SK-N-SH (cell line): ENCODE measurements around the gene FSTL5. TPM values are rescaled to one million over a fixed set of nuclear protein-coding genes. Genes with fewer than 3 reads are reported as not detected.

ENCODE experiments used
- CTCF ChIA-PET: fragments of 300-600, 350-600 bp; formaldehyde crosslinking; extraction: SDS; loops from one replicate; lab custom pipeline; 2021; lab: Yijun Ruan, JAX
- POLR2A ChIA-PET: fragments of 350-600 bp; sonication (Branson Sonifier 250); formaldehyde crosslinking; extraction: SDS; loops from one replicate; lab custom pipeline; 2020; ENCODE audit warnings: antibody characterized with exemption, inconsistent platforms; lab: Yijun Ruan, JAX
- DNase-seq: peaks from one replicate; pipeline ENCODE4 v3.0.0; 2012
- H2AFZ ChIP-seq: fragments of 200-600 bp; sonication (generic); 2 replicates; pipeline ENCODE4 v1.8.1; 2016; ENCODE audit warnings: antibody characterized with exemption, mild to moderate bottlenecking, low read depth
- H3F3A ChIP-seq: fragments of 200-600 bp; sonication (generic); replicated peaks from 2 replicates; pipeline ENCODE3; 2016; ENCODE audit warnings: antibody characterized with exemption, mild to moderate bottlenecking; ENCODE audit not compliant: insufficient read depth
- H3K27ac ChIP-seq, 2 experiments: fragments of 200-500 bp in 1 of 2; fragments of 200-600 bp in 1 of 2; sonication (Bioruptor generic) in 1 of 2; sonication (generic), shearing (Covaris generic) in 1 of 2; 2 replicates each; pipeline versions ENCODE4 v1.5.1 to v1.6.1; 2014 to 2016; ENCODE audit warnings: low read depth in 2 of 2, inconsistent platforms in 1 of 2, low read length in 1 of 2, mild to moderate bottlenecking in 1 of 2, mixed read lengths in 1 of 2
- H3K27me3 ChIP-seq: fragments of 200-600 bp; sonication (generic), shearing (Covaris generic); 2 replicates; pipeline ENCODE4 v1.6.1; 2016; ENCODE audit warnings: mixed run types; ENCODE audit not compliant: insufficient read depth
- H3K36me3 ChIP-seq, 2 experiments: fragments of 200-500 bp in 1 of 2; fragments of 200-600 bp in 1 of 2; sonication (Bioruptor generic) in 1 of 2; sonication (generic) in 1 of 2; replicated peaks in 1 of 2; 2 replicates each; pipeline versions ENCODE3 to v1.5.1; 2014 to 2016; ENCODE audit warnings: low read length in 1 of 2, mild to moderate bottlenecking in 1 of 2; ENCODE audit not compliant: insufficient read depth in 2 of 2, control insufficient read depth in 1 of 2
- H3K4me1 ChIP-seq, 2 experiments: fragments of 200-500 bp in 1 of 2; fragments of 200-600 bp in 1 of 2; sonication (Bioruptor generic) in 1 of 2; sonication (generic), shearing (Covaris generic) in 1 of 2; 2 replicates each; pipeline versions ENCODE4 v1.5.1 to v1.6.1; 2014 to 2016; ENCODE audit warnings: low read depth in 1 of 2, low read length in 1 of 2, mixed run types in 1 of 2; ENCODE audit not compliant: insufficient read depth in 2 of 2, control insufficient read depth in 1 of 2
- H3K4me2 ChIP-seq: fragments of 200-600 bp; sonication (generic), shearing (Covaris generic); 2 replicates; pipeline ENCODE4 v1.6.1; 2017; ENCODE audit warnings: mixed run types
- H3K4me3 ChIP-seq, 2 experiments: fragments of 200-500 bp in 1 of 2; fragments of 200-600 bp in 1 of 2; sonication (Bioruptor generic) in 1 of 2; sonication (generic), shearing (Covaris generic) in 1 of 2; 2 replicates each; pipeline versions ENCODE4 v1.5.1 to v1.8.1; 2014 to 2016; ENCODE audit warnings: low read depth in 2 of 2, inconsistent platforms in 1 of 2, low read length in 1 of 2, mild to moderate bottlenecking in 1 of 2, mixed read lengths in 1 of 2, moderate library complexity in 1 of 2
- H3K79me2 ChIP-seq: fragments of 200-600 bp; sonication (generic); 2 replicates; pipeline ENCODE4 v1.8.1; 2017; ENCODE audit warnings: mild to moderate bottlenecking; ENCODE audit not compliant: insufficient read depth
- H3K9ac ChIP-seq: fragments of 200-600 bp; sonication (generic); 2 replicates; pipeline ENCODE4 v1.6.1; 2017; ENCODE audit warnings: mixed run types
- H3K9me2 ChIP-seq: fragments of 200-600 bp; sonication (generic); 2 replicates; pipeline ENCODE4 v1.6.1; 2017; ENCODE audit warnings: mixed run types
- H3K9me3 ChIP-seq: fragments of 200-600 bp; sonication (generic); 2 replicates; pipeline ENCODE4 v1.6.1; 2017; ENCODE audit warnings: mixed run types, mild to moderate bottlenecking, moderate library complexity
- H4K20me1 ChIP-seq: fragments of 200-600 bp; sonication (generic); 2 replicates; pipeline ENCODE4 v1.6.1; 2017; ENCODE audit warnings: mild to moderate bottlenecking, mixed run types; ENCODE audit not compliant: insufficient read depth
- CHD2 ChIP-seq: fragments of 150-350 bp; IDR thresholded peaks from 2 replicates; pipeline ENCODE4 v1.6.1; 2018; ENCODE audit warnings: low read length; ENCODE audit not compliant: partially characterized antibody
- ELF1 ChIP-seq: IDR thresholded peaks from 2 replicates; pipeline ENCODE4 v1.4.0; 2012
- EP300 ChIP-seq, 2 experiments: IDR thresholded peaks; 2 replicates each; pipeline versions ENCODE4 v1.4.0 to v1.6.1; 2012; ENCODE audit warnings: borderline replicate concordance in 1 of 2, low read depth in 1 of 2, low read length in 1 of 2
- EZH2phosphoT487 ChIP-seq: fragments of 200-600 bp; sonication (generic); IDR thresholded peaks from 2 replicates; pipeline ENCODE4 v1.6.1; 2017; ENCODE audit warnings: low read depth, mixed run types, mild to moderate bottlenecking, antibody characterized with exemption, moderate library complexity, borderline replicate concordance
- GABPA ChIP-seq: IDR thresholded peaks from 2 replicates; pipeline ENCODE4 v1.4.0; 2012; ENCODE audit warnings: low read depth, mild to moderate bottlenecking
- GATA2 ChIP-seq: sonication (generic); formaldehyde crosslinking; IDR thresholded peaks from 2 replicates; pipeline ENCODE4 v1.5.0; 2020; ENCODE audit warnings: mild to moderate bottlenecking, missing genetic modification reagents
- JUND ChIP-seq: IDR thresholded peaks from 2 replicates; pipeline ENCODE4 v1.4.0; 2012
- MEF2A ChIP-seq: IDR thresholded peaks from 2 replicates; pipeline ENCODE4 v1.4.0; 2012; ENCODE audit warnings: low read depth, borderline replicate concordance
- MXI1 ChIP-seq: IDR thresholded peaks from 2 replicates; pipeline ENCODE4 v1.6.1; 2012; ENCODE audit warnings: mild to moderate bottlenecking, low read depth, low read length, improper control_type of control experiment
- NFIC ChIP-seq: IDR thresholded peaks from 2 replicates; pipeline ENCODE4 v1.4.0; 2012; ENCODE audit warnings: borderline replicate concordance
- POLR2AphosphoS5 ChIP-seq: IDR thresholded peaks from 2 replicates; pipeline ENCODE4 v1.6.1; 2012; ENCODE audit warnings: low read depth, low read length
- RAD21 ChIP-seq: IDR thresholded peaks from 2 replicates; pipeline ENCODE4 v1.6.1; 2012; ENCODE audit warnings: mild to moderate bottlenecking, low read length
- RCOR1 ChIP-seq: fragments of 150-350 bp; IDR thresholded peaks from 2 replicates; pipeline ENCODE4 v1.6.1; 2017; ENCODE audit warnings: antibody characterized with exemption, low read length
- RFX5 ChIP-seq: IDR thresholded peaks from 2 replicates; pipeline ENCODE4 v1.6.1; 2012; ENCODE audit warnings: mild to moderate bottlenecking, improper control_type of control experiment, low read length
- SMC3 ChIP-seq: IDR thresholded peaks from 2 replicates; pipeline ENCODE4 v1.6.1; 2012; ENCODE audit warnings: low read depth, low read length, improper control_type of control experiment
- TEAD4 ChIP-seq: IDR thresholded peaks from 2 replicates; pipeline ENCODE4 v1.4.0; 2012; ENCODE audit warnings: mild to moderate bottlenecking, borderline replicate concordance; ENCODE audit not compliant: insufficient read depth
- YY1 ChIP-seq: IDR thresholded peaks from 2 replicates; pipeline ENCODE4 v1.4.0; 2012; ENCODE audit warnings: low read depth, mild to moderate bottlenecking
- WGBS: methylation state at CpG from one replicate; pipeline ENCODE4 v1.1.6; 2017; ENCODE audit warnings: low lambda C conversion rate; 5-methylcytosine and 5-hydroxymethylcytosine counted together
- polyA plus RNA-seq, 3 experiments: library from polyadenylated mRNA; depleted of rRNA; stranded (reverse); fragments of >200 nt; gene quantifications; 2 replicates each; pipeline ENCODE4 v1.2.3, GENCODE V29; 2012
- TF ChIP-seq, protein P1 (sequence below): IDR thresholded peaks from 2 replicates; pipeline ENCODE4; 2012
- TF ChIP-seq, protein P2 (sequence below): IDR thresholded peaks from 2 replicates; pipeline ENCODE4 v1.4.0; 2012; ENCODE audit warnings: low read depth
- TF ChIP-seq, protein P3 (sequence below): fragments of 150-350 bp; IDR thresholded peaks from 2 replicates; pipeline ENCODE4 v1.6.1; 2016; ENCODE audit warnings: mild to moderate bottlenecking, low read depth, low read length
- TF ChIP-seq, protein P4 (sequence below): IDR thresholded peaks from 2 replicates; pipeline ENCODE4 v1.4.0; 2012; ENCODE audit warnings: low read depth, borderline replicate concordance

FSTL5 gene
- polyA plus RNA-seq, 1 of the 3 experiments (the other 2 are of a cell fraction) = 0.07 TPM

DNA sequence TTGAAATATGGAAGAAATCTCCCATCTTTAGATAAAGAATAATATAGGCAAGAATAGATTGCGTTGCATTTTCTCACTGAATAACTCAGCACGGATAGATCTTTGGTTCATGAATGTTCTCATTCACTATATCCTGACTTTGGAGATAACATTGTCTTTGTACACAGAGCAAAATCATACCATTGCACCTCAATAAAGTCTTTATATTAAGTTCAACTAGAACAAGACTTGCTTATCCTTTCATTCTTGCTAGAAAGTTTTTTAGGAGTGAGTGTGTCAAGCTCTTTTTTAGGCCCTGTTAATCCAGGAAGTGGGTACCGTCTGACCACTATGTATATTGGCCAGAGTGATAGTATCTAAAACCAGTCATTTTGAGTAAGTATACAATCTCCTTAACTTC is 658.7 kb downstream of the FSTL5 start (continued):
- TF ChIP-seq GATA2 = no peak
- TF ChIP-seq, protein P1, sequence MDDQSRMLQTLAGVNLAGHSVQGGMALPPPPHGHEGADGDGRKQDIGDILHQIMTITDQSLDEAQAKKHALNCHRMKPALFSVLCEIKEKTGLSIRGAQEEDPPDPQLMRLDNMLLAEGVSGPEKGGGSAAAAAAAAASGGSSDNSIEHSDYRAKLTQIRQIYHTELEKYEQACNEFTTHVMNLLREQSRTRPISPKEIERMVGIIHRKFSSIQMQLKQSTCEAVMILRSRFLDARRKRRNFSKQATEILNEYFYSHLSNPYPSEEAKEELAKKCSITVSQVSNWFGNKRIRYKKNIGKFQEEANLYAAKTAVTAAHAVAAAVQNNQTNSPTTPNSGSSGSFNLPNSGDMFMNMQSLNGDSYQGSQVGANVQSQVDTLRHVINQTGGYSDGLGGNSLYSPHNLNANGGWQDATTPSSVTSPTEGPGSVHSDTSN = no peak
- TF ChIP-seq, all 33 proteins: peak for 0

DNA sequence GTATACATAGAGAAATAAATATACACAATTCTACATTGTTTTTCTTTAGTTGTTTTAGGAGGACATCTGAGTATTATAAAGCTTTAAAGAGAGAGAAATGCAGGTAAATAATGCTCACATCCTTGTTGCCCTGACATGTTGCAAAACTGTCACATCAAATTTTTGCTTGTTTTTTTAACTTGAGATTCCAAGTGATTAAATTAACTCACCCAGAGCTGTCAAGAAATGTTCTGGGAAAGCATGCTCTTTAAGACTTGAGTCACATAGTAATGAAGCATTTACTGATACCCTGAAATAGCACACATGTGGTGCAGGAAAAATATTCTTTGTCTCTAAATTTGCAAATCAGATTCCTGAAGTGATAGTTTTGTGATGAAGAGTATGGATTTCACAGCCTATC is 665.6 kb downstream of the FSTL5 start:
- Histone ChIP-seq H3K9me2 (no peaks in the 10 kb centered on the region), H3K27me3 (no peaks in the 10 kb centered on the region), H3K9me3 (no peaks in the 10 kb centered on the region), H3K27ac (no peak overlapping the region), H4K20me1 (no peaks in the 10 kb centered on the region), H3K4me3 (no peak overlapping the region), H3K36me3 (no peaks in the 10 kb centered on the region), H3K4me1 (no peaks in the 10 kb centered on the region), H3F3A (no peaks in the 10 kb centered on the region), H3K9ac (no peak overlapping the region), H3K79me2 (no peaks in the 10 kb centered on the region)
- DNase-seq = no peak
- CTCF ChIA-PET = no interaction called here
- POLR2A ChIA-PET = no interaction called here
- TF ChIP-seq MXI1 = no peak
- no peak for TF ChIP-seq GATA2
- TF ChIP-seq, protein P2, sequence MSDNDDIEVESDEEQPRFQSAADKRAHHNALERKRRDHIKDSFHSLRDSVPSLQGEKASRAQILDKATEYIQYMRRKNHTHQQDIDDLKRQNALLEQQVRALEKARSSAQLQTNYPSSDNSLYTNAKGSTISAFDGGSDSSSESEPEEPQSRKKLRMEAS = no peak
- TF ChIP-seq TEAD4 = no peak
- TF ChIP-seq GABPA = no peak
- no peak for TF ChIP-seq SMC3
- no peak for TF ChIP-seq RCOR1
- TF ChIP-seq POLR2AphosphoS5 = no peak
- no peak for TF ChIP-seq NFIC
- no peak for TF ChIP-seq EP300 (IDR thresholded peaks at IDR 0.05; ENCODE audit: borderline replicate concordance in 1 of 2, low read depth in 1 of 2, low read length in 1 of 2)
- TF ChIP-seq, all 33 proteins: peak for 0
- no peak overlapping the region for H3K4me2 ChIP-seq
- no peak overlapping the region for H2AFZ ChIP-seq

DNA sequence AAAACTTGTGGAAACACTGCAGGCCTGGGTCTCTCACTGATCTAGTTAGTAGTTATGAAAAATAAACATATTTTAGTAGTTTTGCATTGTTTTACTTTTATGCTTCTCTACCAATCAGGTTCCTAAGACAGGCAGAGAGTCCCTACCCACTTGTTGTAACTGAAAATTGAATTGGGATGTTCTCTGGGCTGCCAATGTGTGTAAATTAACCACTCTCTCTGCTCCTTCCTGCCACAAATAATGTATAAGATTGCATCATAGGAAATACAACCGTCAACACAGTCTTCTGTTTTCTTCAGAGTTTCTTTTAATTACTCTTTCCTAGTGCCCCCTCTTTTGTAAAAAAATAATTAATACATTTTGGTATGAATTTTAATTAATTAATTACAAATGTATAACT is 677.3 kb downstream of the FSTL5 start:
- H4K20me1 ChIP-seq = no peaks in the 10 kb centered on the region
- POLR2A ChIA-PET = no interaction called here
- TF ChIP-seq, protein P3, sequence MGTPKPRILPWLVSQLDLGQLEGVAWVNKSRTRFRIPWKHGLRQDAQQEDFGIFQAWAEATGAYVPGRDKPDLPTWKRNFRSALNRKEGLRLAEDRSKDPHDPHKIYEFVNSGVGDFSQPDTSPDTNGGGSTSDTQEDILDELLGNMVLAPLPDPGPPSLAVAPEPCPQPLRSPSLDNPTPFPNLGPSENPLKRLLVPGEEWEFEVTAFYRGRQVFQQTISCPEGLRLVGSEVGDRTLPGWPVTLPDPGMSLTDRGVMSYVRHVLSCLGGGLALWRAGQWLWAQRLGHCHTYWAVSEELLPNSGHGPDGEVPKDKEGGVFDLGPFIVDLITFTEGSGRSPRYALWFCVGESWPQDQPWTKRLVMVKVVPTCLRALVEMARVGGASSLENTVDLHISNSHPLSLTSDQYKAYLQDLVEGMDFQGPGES = no peak
- TF ChIP-seq YY1 (no peak), RFX5 (no peak), JUND (no peak), NFIC (no peak), RAD21 (no peak), MEF2A (no peak), CHD2 (no peak), EZH2phosphoT487 (no peak), GATA2 (no peak), ELF1 (no peak), MXI1 (no peak)
- TF ChIP-seq, protein P4, sequence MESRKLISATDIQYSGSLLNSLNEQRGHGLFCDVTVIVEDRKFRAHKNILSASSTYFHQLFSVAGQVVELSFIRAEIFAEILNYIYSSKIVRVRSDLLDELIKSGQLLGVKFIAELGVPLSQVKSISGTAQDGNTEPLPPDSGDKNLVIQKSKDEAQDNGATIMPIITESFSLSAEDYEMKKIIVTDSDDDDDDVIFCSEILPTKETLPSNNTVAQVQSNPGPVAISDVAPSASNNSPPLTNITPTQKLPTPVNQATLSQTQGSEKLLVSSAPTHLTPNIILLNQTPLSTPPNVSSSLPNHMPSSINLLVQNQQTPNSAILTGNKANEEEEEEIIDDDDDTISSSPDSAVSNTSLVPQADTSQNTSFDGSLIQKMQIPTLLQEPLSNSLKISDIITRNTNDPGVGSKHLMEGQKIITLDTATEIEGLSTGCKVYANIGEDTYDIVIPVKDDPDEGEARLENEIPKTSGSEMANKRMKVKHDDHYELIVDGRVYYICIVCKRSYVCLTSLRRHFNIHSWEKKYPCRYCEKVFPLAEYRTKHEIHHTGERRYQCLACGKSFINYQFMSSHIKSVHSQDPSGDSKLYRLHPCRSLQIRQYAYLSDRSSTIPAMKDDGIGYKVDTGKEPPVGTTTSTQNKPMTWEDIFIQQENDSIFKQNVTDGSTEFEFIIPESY = no peak
- TF ChIP-seq, all 33 proteins: peak for 0

More for the DNA sequence above, 677.3 kb downstream of the FSTL5 start:
- no peaks in the 10 kb centered on the region for H3K9me3 ChIP-seq
- no peaks in the 10 kb centered on the region for H3F3A ChIP-seq
- no peak overlapping the region for H3K4me2 ChIP-seq
- no peak overlapping the region for H3K27ac ChIP-seq
- H3K4me1 ChIP-seq = no peaks in the 10 kb centered on the region
- DNase-seq = no peak
- no peaks in the 10 kb centered on the region for H3K9me2 ChIP-seq
- no peak overlapping the region for H3K9ac ChIP-seq
- no peaks in the 10 kb centered on the region for H3K27me3 ChIP-seq
- H3K36me3 ChIP-seq = no peaks in the 10 kb centered on the region
- WGBS = 89% methylated on average over 1 of the region's 1 CpG
- H3K4me3 ChIP-seq = no peak overlapping the region
- CTCF ChIA-PET = no interaction called here
- H3K79me2 ChIP-seq = no peaks in the 10 kb centered on the region
- H2AFZ ChIP-seq = no peak overlapping the region
